Kidney (tissue), 14 donors: ENCODE data around the gene CEMIP. TPM values are rescaled to one million over a fixed set of nuclear protein-coding genes. Genes with fewer than 3 reads are reported as not detected.

Experiments
- DNase-seq, 5 donors: peaks; one replicate each; pipeline ENCODE4 v3.0.0-alpha.2; 2013 to 2020
- FAIRE-seq: peaks from 2 replicates; lab custom pipeline; 2012; peaks lifted over from hg19 to GRCh38; lab: Jason Lieb, UNC
- H3K27ac ChIP-seq, 2 donors: one replicate each; pipeline ENCODE4 v1.7.0; 2013; ENCODE audit warnings: low read depth in 2 of 2, low read length in 2 of 2, inconsistent platforms in 1 of 2
- H3K27me3 ChIP-seq: one replicate; pipeline ENCODE4 v1.7.1; 2013; ENCODE audit warnings: low read length, inconsistent platforms; ENCODE audit not compliant: control insufficient read depth, insufficient read depth
- H3K36me3 ChIP-seq, 3 donors: one replicate each; pipeline versions ENCODE4 v1.7.0 to v1.7.1; 2013; ENCODE audit warnings: low read length in 3 of 3, control low read depth in 1 of 3, inconsistent platforms in 1 of 3; ENCODE audit not compliant: insufficient read depth in 3 of 3, control insufficient read depth in 2 of 3
- H3K4me1 ChIP-seq, 3 donors: one replicate each; pipeline versions ENCODE4 v1.7.0 to v1.7.1; 2013; ENCODE audit warnings: low read length in 3 of 3, inconsistent platforms in 1 of 3, low read depth in 1 of 3; ENCODE audit not compliant: control insufficient read depth in 2 of 3, insufficient read depth in 2 of 3
- H3K4me3 ChIP-seq, 3 donors: one replicate each; pipeline versions ENCODE4 v1.7.0 to v1.8.1; 2013; ENCODE audit warnings: low read length in 3 of 3, control low read depth in 1 of 3, inconsistent platforms in 1 of 3
- H3K9ac ChIP-seq, 3 donors: one replicate each; pipeline versions ENCODE4 v1.7.0 to v1.7.1; 2013; ENCODE audit warnings: low read length in 3 of 3, control low read depth in 1 of 3, inconsistent platforms in 1 of 3
- H3K9me3 ChIP-seq, 3 donors: one replicate each; pipeline versions ENCODE4 v1.7.0 to v1.7.1; 2013; ENCODE audit warnings: low read length in 3 of 3, control low read depth in 1 of 3, inconsistent platforms in 1 of 3; ENCODE audit not compliant: control insufficient read depth in 2 of 3, insufficient read depth in 1 of 3
- CTCF ChIP-seq: IDR thresholded peaks from 3 replicates; pipeline ENCODE4 v1.5.1; 2012; ENCODE audit warnings: mild to moderate bottlenecking, moderate library complexity, borderline replicate concordance; ENCODE audit not compliant: insufficient read depth; ENCODE audit errors: extremely low read depth
- intact Hi-C: fragments of 100-400 bp; cut with DNase I; formaldehyde crosslinking; loops from one replicate; pipeline ENCODE4 v1.11.1; 2022
- polyA plus RNA-seq: library from polyadenylated mRNA; stranded (reverse); fragments of 350-450 nt; fragmentation: Illumina TruSeq; extraction: RNeasy Lipid Tissue Mini Kit (QIAGEN cat#74804); gene quantifications from one replicate; pipeline ENCODE4 v1.2.3, GENCODE V29; 2014; ENCODE audit warnings: low read depth, low replicate concordance; ENCODE audit not compliant: insufficient read depth
- total RNA-seq: library from RNA; stranded (reverse); fragmentation: NEBNext Ultra II Directional; extraction: Animal tissue kit (Norgen Biotek cat#: 25700); gene quantifications from one replicate; pipeline ENCODE4 v1.2.1, GENCODE V29; 2021
- donor health status: control.
- donor health status: control.
- donor health status: control.
- donor health status: control.
- donor health status: control.
- donor health status: DM: yes; HTN: yes; CAD: no.
- donor health status: Normal renal cell carcinoma (clear cell type).

Gene CEMIP
- total and polyA plus RNA-seq, 2 donors from 2014 or later, result 0.11 to 0.57 TPM

- intact Hi-C loops, result no loop called here
Measured at GRCh38 chr15:80825361-80826030, 46.3 kb downstream of the CEMIP start.

GRCh38 chr15:80828796-80829195 lies 49.6 kb downstream of the CEMIP start:
- Histone ChIP-seq H3K9me3 (no peaks in the 10 kb centered on the region), H3K4me3 (no peak overlapping the region), H3K27ac (no peak overlapping the region), H3K9ac (no peak overlapping the region), H3K4me1 (no peaks in the 10 kb centered on the region), H3K36me3 (no peaks in the 10 kb centered on the region), H3K27me3 (no peaks in the 10 kb centered on the region)
- FAIRE-seq (no peak), DNase-seq (no peak)
- intact Hi-C loops, result no loop called here
- no peak for TF ChIP-seq CTCF

More at GRCh38 chr15:80825361-80826030, 46.3 kb downstream of the CEMIP start:
- Histone ChIP-seq H3K36me3 (no peaks in the 10 kb centered on the region), H3K9me3 (no peaks in the 10 kb centered on the region), H3K4me3 (no peak overlapping the region), H3K4me1 (no peaks in the 10 kb centered on the region), H3K27ac (no peak overlapping the region), H3K9ac (no peak overlapping the region), H3K27me3 (no peaks in the 10 kb centered on the region)
- TF ChIP-seq CTCF, result no peak
- DNase-seq (no peak), FAIRE-seq (no peak)

GRCh38 chr15:80830677-80831076 lies 51.5 kb downstream of the CEMIP start:
- H3K9ac ChIP-seq, result no peak overlapping the region
- no peaks in the 10 kb centered on the region for H3K36me3 ChIP-seq
- DNase-seq, result no peak
- TF ChIP-seq CTCF, result no peak
- H3K9me3 ChIP-seq, result no peaks in the 10 kb centered on the region
- H3K27me3 ChIP-seq, result no peaks in the 10 kb centered on the region
- H3K4me3 ChIP-seq, result no peak overlapping the region
- intact Hi-C loops, result no loop called here
- H3K27ac ChIP-seq, result no peak overlapping the region
- H3K4me1 ChIP-seq, result no peaks in the 10 kb centered on the region
- no peak for FAIRE-seq
